Measurements from ENCODE around the gene CCDC152. TPM values are rescaled to one million over a fixed set of nuclear protein-coding genes. Genes with fewer than 3 reads are reported as not detected.
"Not testable (repeated sequence)": the region's sequence is repeated elsewhere in the genome, so short reads cannot be mapped to it uniquely, and the experiment has no call there.

The CCDC152 gene
- total RNA-seq, 1 donor from 2014 or later = 0.96 TPM

DNA sequence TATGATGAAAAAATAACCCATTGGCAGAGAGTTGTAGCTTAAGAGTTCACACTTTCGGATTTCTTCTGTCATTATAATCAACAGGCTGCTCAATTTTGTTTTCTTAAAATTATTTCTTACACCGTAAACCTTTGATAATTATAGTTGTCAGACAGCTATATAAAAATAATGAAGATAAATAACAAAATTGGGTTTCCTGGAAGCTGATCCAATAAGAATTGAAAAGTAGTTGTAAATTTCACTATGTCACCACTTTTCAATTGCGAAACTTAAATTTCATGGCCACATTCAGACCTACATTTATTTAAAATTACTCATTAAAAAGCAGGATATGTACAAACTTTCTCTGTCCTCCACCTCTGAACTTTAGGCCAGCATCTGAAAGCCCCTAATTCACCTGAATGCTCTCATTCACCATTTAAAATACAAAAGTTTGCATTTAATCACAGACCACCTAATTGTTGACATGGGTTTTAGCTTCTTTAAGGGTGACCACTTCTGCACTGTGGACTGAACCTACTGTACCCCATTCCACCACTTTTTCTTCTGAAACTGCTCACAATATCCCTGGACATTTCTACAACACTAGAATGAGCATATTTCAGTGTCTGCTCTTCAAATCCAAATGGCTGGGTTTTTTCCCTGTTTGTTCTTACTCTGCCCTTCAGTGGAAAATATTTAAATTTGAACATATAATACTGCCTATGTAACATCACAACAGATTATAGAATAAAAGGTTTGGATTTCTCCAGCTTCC is 54.4 kb downstream of the CCDC152 start:
- H3K36me3 ChIP-seq (ENCODE audit: control insufficient read depth, insufficient read depth, low read length) = no peaks in the 10 kb centered on the region
- DNase-seq (ENCODE audit: low read depth) = no peak
- no peak overlapping the region for H3K4me3 ChIP-seq (ENCODE audit: low read depth, low read length)
- no peaks in the 10 kb centered on the region for H3K27me3 ChIP-seq (ENCODE audit: control insufficient read depth, insufficient read depth, low read length)
- TF ChIP-seq, protein P1, sequence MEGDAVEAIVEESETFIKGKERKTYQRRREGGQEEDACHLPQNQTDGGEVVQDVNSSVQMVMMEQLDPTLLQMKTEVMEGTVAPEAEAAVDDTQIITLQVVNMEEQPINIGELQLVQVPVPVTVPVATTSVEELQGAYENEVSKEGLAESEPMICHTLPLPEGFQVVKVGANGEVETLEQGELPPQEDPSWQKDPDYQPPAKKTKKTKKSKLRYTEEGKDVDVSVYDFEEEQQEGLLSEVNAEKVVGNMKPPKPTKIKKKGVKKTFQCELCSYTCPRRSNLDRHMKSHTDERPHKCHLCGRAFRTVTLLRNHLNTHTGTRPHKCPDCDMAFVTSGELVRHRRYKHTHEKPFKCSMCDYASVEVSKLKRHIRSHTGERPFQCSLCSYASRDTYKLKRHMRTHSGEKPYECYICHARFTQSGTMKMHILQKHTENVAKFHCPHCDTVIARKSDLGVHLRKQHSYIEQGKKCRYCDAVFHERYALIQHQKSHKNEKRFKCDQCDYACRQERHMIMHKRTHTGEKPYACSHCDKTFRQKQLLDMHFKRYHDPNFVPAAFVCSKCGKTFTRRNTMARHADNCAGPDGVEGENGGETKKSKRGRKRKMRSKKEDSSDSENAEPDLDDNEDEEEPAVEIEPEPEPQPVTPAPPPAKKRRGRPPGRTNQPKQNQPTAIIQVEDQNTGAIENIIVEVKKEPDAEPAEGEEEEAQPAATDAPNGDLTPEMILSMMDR (IDR thresholded peaks at IDR 0.05; ENCODE audit: insufficient read depth, low read length, poor library complexity, severe bottlenecking) = no peak

- Histone ChIP-seq H3K27me3 (ENCODE audit: control insufficient read depth, insufficient read depth, low read length) (no peaks in the 10 kb centered on the region), H3K4me3 (ENCODE audit: low read depth, low read length) (no peak within 1 kb of the TSS), H3K36me3 (ENCODE audit: control insufficient read depth, insufficient read depth, low read length) (no peaks in the 10 kb centered on the region)
- no peak for DNase-seq (ENCODE audit: low read depth)
- TF ChIP-seq, protein P1 (IDR thresholded peaks at IDR 0.05; ENCODE audit: insufficient read depth, low read length, poor library complexity, severe bottlenecking) = no peak
Observed at GRCh38 chr5:42811591-42812446, 55.2 kb downstream of the CCDC152 start, which contains the start of gene SELENOP. Gene SELENOP, minus strand, starts transcription at chr5:42811892. Its CDS starts 3,539 bp downstream, at chr5:42808353.

GRCh38 chr5:42812620-42813019 is 56.0 kb downstream of the CCDC152 start:
- Histone ChIP-seq H3K36me3 (ENCODE audit: control insufficient read depth, insufficient read depth, low read length) (no peaks in the 10 kb centered on the region), H3K27me3 (ENCODE audit: control insufficient read depth, insufficient read depth, low read length) (no peaks in the 10 kb centered on the region), H3K4me3 (ENCODE audit: low read depth, low read length) (no peak overlapping the region)
- TF ChIP-seq, protein P1 (IDR thresholded peaks at IDR 0.05; ENCODE audit: insufficient read depth, low read length, poor library complexity, severe bottlenecking) = no peak
- DNase-seq (ENCODE audit: low read depth) = no peak

- no peak for DNase-seq (ENCODE audit: low read depth)
- no peak overlapping the region for H3K4me3 ChIP-seq (ENCODE audit: low read depth, low read length)
- H3K36me3 ChIP-seq (ENCODE audit: control insufficient read depth, insufficient read depth, low read length) = no peaks in the 10 kb centered on the region
- TF ChIP-seq, protein P1 (IDR thresholded peaks at IDR 0.05; ENCODE audit: insufficient read depth, low read length, poor library complexity, severe bottlenecking) = no peak
- H3K27me3 ChIP-seq (ENCODE audit: control insufficient read depth, insufficient read depth, low read length) = no peaks in the 10 kb centered on the region
Observed at GRCh38 chr5:42813533-42813932, 56.9 kb downstream of the CCDC152 start.

- not testable (repeated sequence) for H3K27me3 ChIP-seq (ENCODE audit: control insufficient read depth, insufficient read depth, low read length); DNase-seq (ENCODE audit: low read depth); H3K36me3 ChIP-seq (ENCODE audit: control insufficient read depth, insufficient read depth, low read length); H3K4me3 ChIP-seq (ENCODE audit: low read depth, low read length)
Observed at GRCh38 chr5:42816546-42816945, 59.9 kb downstream of the CCDC152 start.

DNA sequence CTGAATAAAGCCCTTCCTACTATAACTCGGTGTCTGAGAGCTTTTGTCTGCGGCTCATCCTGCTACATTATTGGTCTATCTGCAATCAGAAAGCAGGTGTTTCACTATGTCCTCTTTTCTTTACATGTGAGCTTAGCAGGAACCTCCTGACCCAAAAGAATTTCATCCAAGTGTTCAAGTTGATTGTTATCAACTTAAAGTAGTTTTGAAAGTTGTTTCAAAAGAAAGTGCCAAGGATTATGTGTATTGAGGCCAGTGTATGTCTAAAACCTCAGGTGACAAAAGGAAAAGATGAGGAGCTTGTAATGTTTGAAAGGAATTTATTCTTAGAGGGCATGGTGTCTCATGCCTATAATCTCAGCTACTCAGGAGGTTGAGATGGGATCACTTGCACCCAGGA is 63.1 kb downstream of the CCDC152 start:
- DNase-seq (ENCODE audit: low read depth) = no peak
- TF ChIP-seq, protein P1 (IDR thresholded peaks at IDR 0.05; ENCODE audit: insufficient read depth, low read length, poor library complexity, severe bottlenecking) = no peak
- no peaks in the 10 kb centered on the region for H3K27me3 ChIP-seq (ENCODE audit: control insufficient read depth, insufficient read depth, low read length)
- no peaks in the 10 kb centered on the region for H3K36me3 ChIP-seq (ENCODE audit: control insufficient read depth, insufficient read depth, low read length)
- no peak overlapping the region for H3K4me3 ChIP-seq (ENCODE audit: low read depth, low read length)

Data from kidney epithelial cell (primary cell).